Keratinocyte (primary cell): ENCODE data around the gene KRT5. TPM values are rescaled to one million over a fixed set of nuclear protein-coding genes. Genes with fewer than 3 reads are reported as not detected.

ENCODE experiments used
- DNase-seq: peaks from one replicate; pipeline ENCODE4 v3.0.0-alpha.2; 2011; ENCODE audit warnings: low read depth, missing footprints, low spot score
- FAIRE-seq: peaks from 2 replicates; lab custom pipeline; 2011; peaks lifted over from hg19 to GRCh38; lab: Jason Lieb, UNC
- H2AFZ ChIP-seq: 2 replicates; pipeline ENCODE4 v1.6.0; 2012; ENCODE audit warnings: low read length, control low read depth, inconsistent platforms; ENCODE audit not compliant: control insufficient read depth
- H3K27ac ChIP-seq: 2 replicates; pipeline ENCODE4 v1.5.1; 2011; ENCODE audit warnings: low read length; ENCODE audit not compliant: control insufficient read depth, insufficient read depth
- H3K27me3 ChIP-seq: 3 replicates; pipeline ENCODE4 v1.6.0; 2011; ENCODE audit warnings: low read length; ENCODE audit not compliant: control insufficient read depth, insufficient read depth; ENCODE audit errors: extremely low read depth
- H3K36me3 ChIP-seq, 2 experiments: 2 replicates in 1 of 2; 3 replicates in 1 of 2; pipeline ENCODE4 v1.5.1; 2011; ENCODE audit warnings: low read length in 2 of 2, mild to moderate bottlenecking in 1 of 2; ENCODE audit not compliant: control insufficient read depth in 2 of 2, insufficient read depth in 2 of 2; ENCODE audit errors: extremely low read depth in 1 of 2
- H3K4me1 ChIP-seq: 3 replicates; pipeline ENCODE4 v1.5.1; 2011; ENCODE audit warnings: low read length; ENCODE audit not compliant: control insufficient read depth, insufficient read depth; ENCODE audit errors: extremely low read depth
- H3K4me2 ChIP-seq: 3 replicates; pipeline ENCODE4 v1.6.0; 2011; ENCODE audit warnings: low read depth, low read length; ENCODE audit not compliant: control insufficient read depth, insufficient read depth; ENCODE audit errors: extremely low read depth
- H3K4me3 ChIP-seq, 3 experiments: fragments of 200-600 bp in 1 of 3; sonication (generic) in 1 of 3; 2 replicates in 2 of 3; 3 replicates in 1 of 3; pipeline ENCODE4 v1.5.1; 2011 to 2016; ENCODE audit warnings: low read length in 3 of 3, mild to moderate bottlenecking in 3 of 3, control low read depth in 2 of 3, inconsistent platforms in 1 of 3, low read depth in 1 of 3, mixed read lengths in 1 of 3, mixed run types in 1 of 3, moderate library complexity in 1 of 3; ENCODE audit not compliant: control insufficient read depth in 2 of 3, insufficient read depth in 2 of 3; ENCODE audit errors: extremely low read depth in 1 of 3
- H3K79me2 ChIP-seq: 2 replicates; pipeline ENCODE4 v1.6.0; 2012; ENCODE audit warnings: low read length; ENCODE audit not compliant: control insufficient read depth, insufficient read depth
- H3K9ac ChIP-seq: 3 replicates; pipeline ENCODE4 v1.6.0; 2011; ENCODE audit warnings: low read length; ENCODE audit not compliant: control insufficient read depth, insufficient read depth; ENCODE audit errors: extremely low read depth
- H3K9me1 ChIP-seq: 3 replicates; pipeline ENCODE4 v1.6.0; 2011; ENCODE audit warnings: low read length; ENCODE audit not compliant: control insufficient read depth, insufficient read depth; ENCODE audit errors: extremely low read depth
- H3K9me3 ChIP-seq: 2 replicates; pipeline ENCODE4 v1.5.1; 2012; ENCODE audit warnings: low read depth, low read length; ENCODE audit not compliant: control insufficient read depth
- H4K20me1 ChIP-seq: 3 replicates; pipeline ENCODE4 v1.6.0; 2011; ENCODE audit warnings: low read length; ENCODE audit not compliant: control insufficient read depth, insufficient read depth; ENCODE audit errors: extremely low read depth
- CTCF ChIP-seq, 3 experiments: IDR thresholded peaks in 1 of 3; conservative IDR thresholded peaks in 1 of 3; optimal IDR thresholded peaks in 1 of 3; 2 replicates in 2 of 3; 3 replicates in 1 of 3; pipeline versions ENCODE3 to v1.5.1; 2011; ENCODE audit warnings: low read length in 3 of 3, mild to moderate bottlenecking in 3 of 3, moderate library complexity in 2 of 3, control low read depth in 1 of 3, inconsistent platforms in 1 of 3; ENCODE audit not compliant: insufficient read depth in 2 of 3; ENCODE audit errors: extremely low read depth in 1 of 3
- EZH2 ChIP-seq: IDR thresholded peaks from one replicate; pipeline ENCODE4 v1.6.1; 2012; ENCODE audit warnings: inconsistent platforms, mild to moderate bottlenecking, low read length, moderate library complexity
- dilution Hi-C: fragments of 300-500 bp; cut with MboI; formaldehyde crosslinking; loops from one replicate; pipeline ENCODE4 v1.7.0; 2020; ENCODE audit warnings: low sequenced_read_pairs; ENCODE audit not compliant: extremely low pct_ligation_motif_present
- polyA plus RNA-seq, 5 experiments: library from polyadenylated mRNA; depleted of rRNA in 3 of 5; stranded (reverse) in 3 of 5; stranded (forward) in 1 of 5; unstranded in 1 of 5; fragments of >200 nt; gene quantifications; 1 replicate in 1 of 5; 2 replicates in 3 of 5; 3 replicates in 1 of 5; pipeline versions ENCODE4 v1.2.1 to v1.2.3, GENCODE V29; 2011 to 2012; ENCODE audit warnings: missing spikeins in 2 of 5, low read depth in 1 of 5, low replicate concordance in 1 of 5

KRT5 gene
- polyA plus RNA-seq, 1 donor (not counting 4 experiments of a cell fraction or from before 2014, with no cell fraction given) = 15,814 TPM

- FAIRE-seq = peak; percentile 48
- DNase-seq = no peak
- no peaks in the 10 kb centered on the region for H3K79me2 ChIP-seq
- H3K4me1 ChIP-seq = peaks cover 28% of the 10 kb centered on the region
- H3K36me3 ChIP-seq = no peaks in the 10 kb centered on the region
- H3K4me2 ChIP-seq = no peak overlapping the region
- no peak overlapping the region for H3K9ac ChIP-seq
- no peaks in the 10 kb centered on the region for H3K9me3 ChIP-seq
- no peak overlapping the region for H2AFZ ChIP-seq
- dilution Hi-C loops = no loop called here
- TF ChIP-seq CTCF (optimal IDR thresholded peaks at IDR 0.05 in 1 of 3, IDR thresholded peaks at IDR 0.05 in 1 of 3, conservative IDR thresholded peaks at IDR 0.05 in 1 of 3; ENCODE audit: extremely low read depth in 1 of 3, insufficient read depth in 2 of 3, low read length in 3 of 3) = no peak
- no peak for TF ChIP-seq EZH2
- H3K27ac ChIP-seq = no peak overlapping the region
- H4K20me1 ChIP-seq = no peaks in the 10 kb centered on the region
- H3K4me3 ChIP-seq = no peak overlapping the region
- no peaks in the 10 kb centered on the region for H3K27me3 ChIP-seq
- no peaks in the 10 kb centered on the region for H3K9me1 ChIP-seq
Observed at GRCh38 chr12:52541709-52542108, 21.5 kb upstream of the KRT5 start.

DNA sequence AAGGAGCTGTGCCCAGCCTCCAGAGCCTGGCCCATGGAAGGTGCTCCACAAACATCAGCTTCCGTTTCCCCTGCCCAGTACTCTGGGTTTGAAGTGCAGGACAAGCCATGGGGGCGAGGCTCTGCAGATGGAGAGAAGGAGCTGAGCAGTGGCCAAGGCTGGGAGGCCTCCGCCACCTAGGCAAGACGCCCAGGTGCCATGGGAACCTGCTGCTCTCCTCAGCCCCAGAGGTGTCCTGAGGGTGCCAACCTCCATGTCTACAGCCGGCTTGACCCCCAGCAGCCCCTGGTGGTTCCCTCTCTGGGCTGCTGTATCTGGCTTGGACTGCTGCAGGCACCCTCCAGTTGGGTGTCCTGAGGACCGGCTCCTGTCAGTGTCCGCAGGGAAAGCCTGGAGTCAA is 20.3 kb upstream of the KRT5 start:
- Histone ChIP-seq H3K27ac (no peak overlapping the region), H3K9me3 (no peaks in the 10 kb centered on the region), H3K36me3 (no peaks in the 10 kb centered on the region), H2AFZ (no peak overlapping the region), H3K9ac (no peak overlapping the region), H4K20me1 (no peaks in the 10 kb centered on the region), H3K4me3 (no peak overlapping the region), H3K4me1 (peaks cover 28% of the 10 kb centered on the region), H3K79me2 (no peaks in the 10 kb centered on the region), H3K27me3 (no peaks in the 10 kb centered on the region), H3K4me2 (no peak overlapping the region), H3K9me1 (no peaks in the 10 kb centered on the region)
- FAIRE-seq (no peak), DNase-seq (no peak)
- dilution Hi-C loops = no loop called here
- TF ChIP-seq CTCF (optimal IDR thresholded peaks at IDR 0.05 in 1 of 3, IDR thresholded peaks at IDR 0.05 in 1 of 3, conservative IDR thresholded peaks at IDR 0.05 in 1 of 3; ENCODE audit: extremely low read depth in 1 of 3, insufficient read depth in 2 of 3, low read length in 3 of 3) (no peak), EZH2 (no peak)
